ENCODE measurements around the gene PSIP1. TPM values are rescaled to one million over a fixed set of nuclear protein-coding genes. Genes with fewer than 3 reads are reported as not detected.

Gene PSIP1
- total RNA-seq, 1 experiment from 2014 or later: 99.1 TPM

DNA sequence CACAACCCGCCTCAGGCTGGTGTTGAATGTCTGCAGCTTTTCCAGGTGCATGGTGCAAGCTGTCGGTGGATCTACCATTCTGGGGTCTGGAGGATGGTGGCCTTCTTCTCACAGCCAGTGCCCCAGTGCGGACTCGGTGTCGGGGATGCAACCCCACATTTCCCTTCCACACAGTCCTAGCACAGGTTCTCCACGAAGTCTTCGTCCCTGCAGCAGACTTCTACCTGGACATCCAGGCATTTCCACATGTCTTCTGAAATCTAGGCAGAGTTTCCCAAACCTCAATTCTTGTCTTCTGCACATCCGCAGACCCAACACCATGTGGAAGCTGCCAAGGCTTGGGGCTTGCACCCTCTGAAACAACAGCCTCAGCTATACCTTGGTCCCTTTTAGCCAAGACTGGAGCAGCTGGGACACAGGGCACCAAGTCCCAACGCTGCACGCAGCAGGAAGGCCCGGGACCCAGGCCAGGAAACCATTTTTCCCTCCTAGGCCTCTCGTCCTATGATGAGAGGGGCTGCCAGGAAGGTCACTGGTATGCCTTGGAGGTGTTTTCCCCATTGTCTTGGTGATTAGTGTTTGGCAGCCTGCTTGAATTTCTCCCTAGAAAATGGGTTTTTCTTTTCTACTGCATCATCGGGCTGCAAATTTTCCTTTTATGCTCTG, 18.2 kb downstream of the PSIP1 start:
- no peaks in the 10 kb centered on the region; the same call in 1 of the 2 replicates for H4K20me1 ChIP-seq (ENCODE audit: insufficient read depth)
- H3K9me2 ChIP-seq (ENCODE audit: insufficient read depth): no peaks in the 10 kb centered on the region
- H3K4me3 ChIP-seq (replicated peaks in 1 of 2; ENCODE audit: low read depth in 1 of 2, low read length in 2 of 2): no peak overlapping the region
- H3K79me2 ChIP-seq (ENCODE audit: insufficient read depth, low read length): peaks cover 84% of the 10 kb centered on the region
- intact Hi-C loops (cut with micrococcal nuclease): no loop called here
- ChIA-PET RAD21 (ENCODE audit: low non-redundant PET in 1 of 2, low total read pairs in 2 of 2, uncharacterized antibody in 2 of 2, unreplicated experiment in 2 of 2) (no interaction called here), CTCF (no interaction called here), POLR2A (no interaction called here)
- DNase-seq (ENCODE audit: low read depth, low spot score): no peak
- TF ChIP-seq CBX3 (IDR thresholded peaks at IDR 0.05; ENCODE audit: low read depth) (no peak), EGR1 (IDR thresholded peaks at IDR 0.05; ENCODE audit: low read depth) (no peak), ELF1 (IDR thresholded peaks at IDR 0.05; ENCODE audit: borderline replicate concordance, low read depth) (no peak), YY1 (IDR thresholded peaks at IDR 0.05; ENCODE audit: extremely low read depth, insufficient replicate concordance, low read depth, low read length) (no peak), SP1 (IDR thresholded peaks at IDR 0.05; ENCODE audit: low read depth) (no peak), EZH2 (IDR thresholded peaks at IDR 0.05) (no peak), CEBPB (IDR thresholded peaks at IDR 0.05; ENCODE audit: low read depth) (no peak), POLR2AphosphoS5 (IDR thresholded peaks at IDR 0.05; ENCODE audit: low read depth, low read length) (no peak), SRF (IDR thresholded peaks at IDR 0.05; ENCODE audit: low read depth) (no peak)
- TF ChIP-seq, protein P1, sequence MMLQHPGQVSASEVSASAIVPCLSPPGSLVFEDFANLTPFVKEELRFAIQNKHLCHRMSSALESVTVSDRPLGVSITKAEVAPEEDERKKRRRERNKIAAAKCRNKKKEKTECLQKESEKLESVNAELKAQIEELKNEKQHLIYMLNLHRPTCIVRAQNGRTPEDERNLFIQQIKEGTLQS (IDR thresholded peaks at IDR 0.05): no peak
- TF ChIP-seq, protein P2, sequence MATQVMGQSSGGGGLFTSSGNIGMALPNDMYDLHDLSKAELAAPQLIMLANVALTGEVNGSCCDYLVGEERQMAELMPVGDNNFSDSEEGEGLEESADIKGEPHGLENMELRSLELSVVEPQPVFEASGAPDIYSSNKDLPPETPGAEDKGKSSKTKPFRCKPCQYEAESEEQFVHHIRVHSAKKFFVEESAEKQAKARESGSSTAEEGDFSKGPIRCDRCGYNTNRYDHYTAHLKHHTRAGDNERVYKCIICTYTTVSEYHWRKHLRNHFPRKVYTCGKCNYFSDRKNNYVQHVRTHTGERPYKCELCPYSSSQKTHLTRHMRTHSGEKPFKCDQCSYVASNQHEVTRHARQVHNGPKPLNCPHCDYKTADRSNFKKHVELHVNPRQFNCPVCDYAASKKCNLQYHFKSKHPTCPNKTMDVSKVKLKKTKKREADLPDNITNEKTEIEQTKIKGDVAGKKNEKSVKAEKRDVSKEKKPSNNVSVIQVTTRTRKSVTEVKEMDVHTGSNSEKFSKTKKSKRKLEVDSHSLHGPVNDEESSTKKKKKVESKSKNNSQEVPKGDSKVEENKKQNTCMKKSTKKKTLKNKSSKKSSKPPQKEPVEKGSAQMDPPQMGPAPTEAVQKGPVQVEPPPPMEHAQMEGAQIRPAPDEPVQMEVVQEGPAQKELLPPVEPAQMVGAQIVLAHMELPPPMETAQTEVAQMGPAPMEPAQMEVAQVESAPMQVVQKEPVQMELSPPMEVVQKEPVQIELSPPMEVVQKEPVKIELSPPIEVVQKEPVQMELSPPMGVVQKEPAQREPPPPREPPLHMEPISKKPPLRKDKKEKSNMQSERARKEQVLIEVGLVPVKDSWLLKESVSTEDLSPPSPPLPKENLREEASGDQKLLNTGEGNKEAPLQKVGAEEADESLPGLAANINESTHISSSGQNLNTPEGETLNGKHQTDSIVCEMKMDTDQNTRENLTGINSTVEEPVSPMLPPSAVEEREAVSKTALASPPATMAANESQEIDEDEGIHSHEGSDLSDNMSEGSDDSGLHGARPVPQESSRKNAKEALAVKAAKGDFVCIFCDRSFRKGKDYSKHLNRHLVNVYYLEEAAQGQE (IDR thresholded peaks at IDR 0.05; ENCODE audit: low read depth): no peak
- no peaks in the 10 kb centered on the region for H3K9me3 ChIP-seq (ENCODE audit: control insufficient read depth in 1 of 2, insufficient read depth in 1 of 2, low read depth in 1 of 2, low read length in 2 of 2)
- no TSS peak for BruUV-seq (replicated peaks)
- H3K9ac ChIP-seq (ENCODE audit: low read length): no peak overlapping the region
- no peaks in the 10 kb centered on the region for H3K27me3 ChIP-seq (ENCODE audit: insufficient read depth, low read length)
- no peaks in the 10 kb centered on the region for H3K4me1 ChIP-seq (ENCODE audit: control insufficient read depth in 1 of 2, insufficient read depth in 2 of 2, low read length in 2 of 2)
- no peak overlapping the region for H2AFZ ChIP-seq (ENCODE audit: low read depth, low read length, poor library complexity, severe bottlenecking)
- ATAC-seq: no peak
- H3K36me3 ChIP-seq (ENCODE audit: control insufficient read depth in 1 of 2, insufficient read depth in 2 of 2, low read length in 2 of 2): peaks cover 9 to 12% of the 10 kb centered on the region in 2 experiments; a peak in 3 of 4 replicates
- H3K27ac ChIP-seq (ENCODE audit: low read depth, low read length): no peak overlapping the region
- H3K4me2 ChIP-seq (ENCODE audit: low read length): no peak overlapping the region
